ENCODE measurements around the gene DOCK8. TPM values are rescaled to one million over a fixed set of nuclear protein-coding genes. Genes with fewer than 3 reads are reported as not detected.

Gene DOCK8
- total RNA-seq, 1 experiment from 2014 or later, result 1.4 TPM

- Histone ChIP-seq H2AK5ac (ENCODE audit: insufficient read length, low read length) (no peak overlapping the region), H3K79me2 (ENCODE audit: insufficient read depth, low read length) (no peaks in the 10 kb centered on the region), H3K23ac (ENCODE audit: insufficient read length, low read depth, low read length) (no peak overlapping the region), H2BK20ac (ENCODE audit: low read depth, low read length, poor library complexity, severe bottlenecking) (no peak overlapping the region), H3K14ac (ENCODE audit: insufficient read depth, low read length) (no peak overlapping the region), H2AFZ (ENCODE audit: low read length) (no peak overlapping the region), H4K8ac (replicated peaks; ENCODE audit: insufficient read length, low read depth, low read length) (no peak overlapping the region), H4K20me1 (ENCODE audit: control insufficient read depth, insufficient read depth, insufficient read length) (no peaks in the 10 kb centered on the region), H3K56ac (ENCODE audit: insufficient read length, low read depth, low read length) (no peak overlapping the region), H4K5ac (ENCODE audit: insufficient read length, low read depth, low read length) (no peak overlapping the region), H3K9ac (ENCODE audit: extremely low read depth, insufficient read length, low read length) (no peak overlapping the region), H3T11ph (ENCODE audit: low read length) (no peak overlapping the region), H3K18ac (ENCODE audit: insufficient read length, low read depth, low read length) (no peak overlapping the region), H3K27me3 (ENCODE audit: insufficient read depth, low read length) (no peaks in the 10 kb centered on the region), H3K4me2 (ENCODE audit: insufficient read depth, insufficient read length, low read length) (no peak overlapping the region), H3K4me1 (ENCODE audit: insufficient read depth, low read length) (no peaks in the 10 kb centered on the region; the same call in 1 of the 2 replicates), H3K79me1 (ENCODE audit: insufficient read depth, low read depth, low read length, poor library complexity, severe bottlenecking) (no peaks in the 10 kb centered on the region), H2BK12ac (ENCODE audit: insufficient read length, low read depth, low read length) (no peak overlapping the region), H3K4ac (ENCODE audit: low read depth, low read length) (no peak overlapping the region), H2BK5ac (ENCODE audit: insufficient read length, low read length) (no peak overlapping the region), H3K23me2 (ENCODE audit: insufficient read length, low read depth, low read length, poor library complexity, severe bottlenecking) (no peaks in the 10 kb centered on the region), H3K27ac (ENCODE audit: insufficient read length, low read depth, low read length) (no peak overlapping the region), H2BK120ac (ENCODE audit: low read depth, low read length, poor library complexity, severe bottlenecking) (no peak overlapping the region), H4K91ac (ENCODE audit: insufficient read length, low read depth, low read length) (no peak overlapping the region), H2BK15ac (ENCODE audit: low read depth, low read length) (no peak overlapping the region), H3K9me3 (ENCODE audit: control insufficient read depth, low read depth, low read length) (no peaks in the 10 kb centered on the region)
- Mint-ChIP-seq H3K4me1 (peaks cover 3 to 4% of the 10 kb centered on the region in 2 experiments; a peak in 3 of 4 replicates), H3K27me3 (ENCODE audit: low read depth) (no peaks in the 10 kb centered on the region; the same call in 1 of the 2 replicates), H3K4me3 (no peak overlapping the region), H3K36me3 (ENCODE audit: insufficient read depth in 1 of 3, low read depth in 3 of 3) (peaks cover 0 to 8% (median 3%) of the 10 kb centered on the region in 3 experiments; a peak in 2 of 7 replicates), H3K9me3 (peaks cover 2 to 3% of the 10 kb centered on the region in 2 experiments; a peak in 2 of 5 replicates), H3K27ac (no peak overlapping the region)
- no peak for DNase-seq
- no CpG with 5 or more reads among the region's 20 CpGs for WGBS (ENCODE audit: extremely low coverage, insufficient read length, low lambda C conversion rate)
- no peak for TF ChIP-seq CTCF (conservative IDR thresholded peaks at IDR 0.05)
These were observed 224.5 kb downstream of the DOCK8 start for GRCh38 chr9:438961-439768.
